GM19035 (cell line): ENCODE results near the gene CAPZB.

Experiments
- ATAC-seq: cut with Tn5 transposase; IDR thresholded peaks from one replicate; pipeline ENCODE4 v1.9.1; 2021; ENCODE audit not compliant: unreplicated experiment

The CAPZB gene

DNA sequence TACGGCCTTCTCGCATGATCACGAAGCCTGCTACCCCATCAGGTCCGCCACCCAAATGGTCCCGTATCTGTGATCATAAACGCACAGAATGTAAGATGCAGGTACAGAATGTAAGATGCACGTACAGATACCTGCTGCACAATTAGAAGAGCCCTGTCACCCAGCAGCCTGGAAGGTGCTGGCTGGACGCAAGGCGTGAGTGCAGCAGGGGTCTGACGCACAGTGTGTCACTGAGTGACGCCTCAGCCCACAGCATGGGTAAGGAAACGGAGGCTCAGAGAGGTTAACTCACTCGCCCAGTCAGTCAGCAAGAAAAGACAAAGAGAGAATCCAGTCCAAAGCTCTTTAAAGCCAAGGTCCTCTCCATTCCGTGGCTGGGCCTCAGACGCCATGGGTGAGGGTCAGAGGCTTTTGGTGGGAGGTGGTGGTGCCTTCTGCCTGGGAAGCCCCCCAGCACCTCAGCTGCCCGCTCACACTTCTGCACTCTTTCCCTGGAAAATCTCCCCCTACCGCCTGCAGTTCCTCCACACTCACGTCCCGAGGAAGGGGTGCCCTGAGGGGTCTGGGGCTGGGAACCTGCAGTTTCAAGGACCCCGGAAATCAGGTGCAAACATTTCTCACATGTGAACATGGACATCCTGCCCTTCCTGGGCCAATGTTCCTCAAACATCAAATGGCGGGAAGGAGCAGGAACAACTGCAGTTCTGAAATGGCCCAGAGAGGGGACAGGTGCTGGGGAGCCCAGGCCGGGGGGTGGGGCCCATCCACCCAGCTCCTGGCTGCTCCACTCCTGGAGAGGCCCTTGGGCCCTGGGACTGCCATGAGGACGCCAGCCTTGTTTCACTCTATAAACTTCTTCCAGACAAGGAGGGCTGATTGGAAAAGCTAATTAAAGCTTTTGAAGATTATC is 113.9 kb downstream of the CAPZB start:
- no peak for ATAC-seq

DNA sequence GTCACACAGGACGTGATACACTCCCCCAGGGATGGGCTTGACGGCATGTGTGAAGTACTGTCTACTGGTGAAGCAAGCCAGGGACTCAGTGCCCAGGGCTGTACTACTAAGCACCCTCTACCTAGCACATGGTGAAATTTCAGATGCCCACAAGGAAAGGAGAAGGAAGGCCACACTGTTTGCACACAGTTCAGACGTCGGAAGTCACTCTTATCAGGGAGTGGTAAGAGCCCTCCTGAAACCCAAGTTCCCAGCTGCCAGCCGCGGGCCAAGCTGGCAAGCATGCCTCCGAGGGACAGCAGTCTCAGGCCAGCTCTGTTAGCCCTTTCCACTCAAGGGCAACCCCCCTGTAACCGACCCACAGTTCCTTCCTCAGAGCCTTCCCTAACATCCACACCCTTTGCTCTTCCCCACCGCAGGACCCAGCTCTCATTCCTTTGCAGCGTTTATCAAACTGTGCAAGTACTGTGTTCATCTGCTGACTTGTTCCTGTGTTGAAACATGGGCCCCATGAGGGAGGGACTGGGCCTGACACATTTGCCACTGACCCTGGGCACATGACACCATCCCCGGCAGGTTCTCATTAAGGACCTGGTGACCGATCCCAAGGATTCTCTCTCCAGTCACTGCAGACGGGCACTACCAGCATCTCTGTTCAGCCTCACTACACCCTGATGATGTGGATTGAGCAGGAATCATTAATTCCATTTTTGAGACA is 114.7 kb downstream of the CAPZB start:
- no peak for ATAC-seq

DNA sequence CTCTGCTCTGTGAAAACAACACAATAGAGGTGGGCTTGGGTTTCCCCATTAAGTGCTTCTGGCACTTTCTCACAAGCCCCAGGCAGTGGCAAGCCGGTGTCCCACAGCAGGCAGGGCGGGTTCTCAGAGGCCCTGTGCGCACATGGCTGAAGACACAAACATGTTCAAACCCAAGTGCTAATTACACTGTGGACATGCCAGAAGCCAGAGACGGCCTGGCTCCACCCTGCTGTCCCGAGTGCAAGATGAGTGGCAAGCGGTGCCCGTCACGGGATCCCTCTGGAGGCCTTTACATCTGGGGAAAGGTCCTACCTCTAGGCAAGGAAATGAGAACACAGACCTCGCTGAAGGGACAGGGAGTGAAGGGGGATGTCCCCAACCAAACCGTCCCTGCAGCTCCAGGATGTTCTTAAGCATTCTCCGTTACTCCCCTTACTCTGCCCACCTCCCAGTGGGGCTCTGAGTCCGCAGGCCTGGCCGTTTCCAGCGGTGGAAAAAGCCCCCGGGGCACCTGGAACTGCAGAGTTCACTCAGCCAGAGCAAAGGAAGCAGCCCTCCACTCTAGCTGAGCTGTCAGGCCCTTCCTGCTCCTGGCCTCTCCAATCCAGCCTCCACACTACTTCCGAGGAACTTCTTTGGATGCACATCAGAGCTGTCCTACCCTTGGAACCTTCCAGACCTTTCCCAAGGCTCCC is 115.8 kb downstream of the CAPZB start:
- no peak for ATAC-seq

GRCh38 chr1:19368964-19369363 is 116.4 kb downstream of the CAPZB start:
- no peak for ATAC-seq

DNA sequence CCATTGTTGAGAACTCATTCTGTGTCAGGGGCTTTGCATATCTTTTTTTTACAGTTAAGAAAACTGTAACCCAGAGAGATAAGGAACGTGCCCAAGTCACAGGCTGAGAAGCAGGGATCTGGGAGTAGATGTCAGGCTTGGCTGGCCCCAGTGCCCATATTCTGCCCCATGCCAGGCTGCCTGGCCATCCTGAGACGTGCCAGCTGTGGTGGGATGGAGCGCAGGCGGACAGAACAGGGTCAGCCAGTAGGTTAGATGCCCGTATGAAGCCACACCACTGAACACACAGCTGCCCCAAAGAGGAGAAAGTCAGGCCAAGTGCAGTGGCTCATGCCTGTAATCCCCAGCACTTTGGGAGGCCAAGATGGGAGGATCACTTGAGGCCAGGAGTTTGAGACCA is 117.3 kb downstream of the CAPZB start:
- ATAC-seq, result no peak

DNA sequence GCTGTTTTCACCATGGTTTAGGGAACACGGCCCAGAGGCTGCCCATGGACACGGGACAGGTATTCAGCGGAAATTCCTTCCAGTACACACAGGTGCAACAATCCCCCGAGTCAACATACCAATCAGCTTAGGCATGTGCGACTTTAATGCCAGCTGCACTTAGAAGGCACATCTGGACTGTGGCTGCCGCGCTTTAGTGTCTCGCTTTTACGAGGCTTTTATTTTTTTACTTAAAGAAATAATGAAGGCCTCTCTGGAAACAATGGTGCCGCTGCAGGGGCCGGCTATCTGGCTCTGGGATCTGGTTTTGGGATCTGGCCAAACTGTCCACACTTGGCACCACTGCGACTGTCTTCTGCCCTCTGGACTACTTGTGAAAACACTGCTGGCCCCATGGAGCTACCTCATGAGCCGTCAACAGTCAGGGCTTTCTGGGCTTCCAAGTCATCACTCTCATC is 117.7 kb downstream of the CAPZB start:
- no peak for ATAC-seq

GRCh38 chr1:19366599-19367536 is 118.5 kb downstream of the CAPZB start:
- no peak for ATAC-seq

GRCh38 chr1:19365721-19366120 is 119.6 kb downstream of the CAPZB start:
- no peak for ATAC-seq

DNA sequence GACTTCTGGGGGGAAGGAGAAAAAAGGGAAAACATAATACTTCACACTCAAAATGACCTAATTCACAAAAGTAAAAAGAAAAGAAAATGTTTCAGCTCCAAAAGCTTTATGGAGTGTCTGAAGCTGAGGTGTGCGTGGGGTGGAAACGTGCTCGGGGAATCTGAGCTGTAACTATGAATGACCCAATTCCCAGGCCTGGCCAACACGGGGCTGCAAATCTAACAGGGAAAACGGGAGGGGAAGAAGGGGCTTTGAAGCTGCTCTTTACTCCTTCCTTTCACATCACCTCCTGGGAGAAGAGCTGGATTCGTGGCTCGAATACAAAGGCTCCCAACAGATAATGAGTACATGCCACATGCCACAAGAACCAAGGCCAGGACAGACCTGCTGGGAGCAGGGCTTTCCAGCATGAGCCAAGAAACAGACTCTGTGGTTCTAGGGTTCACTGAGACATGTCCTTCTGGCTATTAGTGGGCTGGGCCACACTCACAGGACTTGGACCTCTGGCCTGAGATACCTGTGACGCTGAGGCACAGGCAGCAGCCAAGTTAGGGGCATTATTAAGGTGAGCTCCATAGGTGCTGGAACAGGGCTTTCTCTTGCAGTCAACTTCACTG is 121.7 kb downstream of the CAPZB start:
- no peak for ATAC-seq

- no peak for ATAC-seq
Observed at GRCh38 chr1:19361611-19362147, 123.7 kb downstream of the CAPZB start.

- ATAC-seq, result no peak
Observed at GRCh38 chr1:19360843-19361610, 124.3 kb downstream of the CAPZB start.

DNA sequence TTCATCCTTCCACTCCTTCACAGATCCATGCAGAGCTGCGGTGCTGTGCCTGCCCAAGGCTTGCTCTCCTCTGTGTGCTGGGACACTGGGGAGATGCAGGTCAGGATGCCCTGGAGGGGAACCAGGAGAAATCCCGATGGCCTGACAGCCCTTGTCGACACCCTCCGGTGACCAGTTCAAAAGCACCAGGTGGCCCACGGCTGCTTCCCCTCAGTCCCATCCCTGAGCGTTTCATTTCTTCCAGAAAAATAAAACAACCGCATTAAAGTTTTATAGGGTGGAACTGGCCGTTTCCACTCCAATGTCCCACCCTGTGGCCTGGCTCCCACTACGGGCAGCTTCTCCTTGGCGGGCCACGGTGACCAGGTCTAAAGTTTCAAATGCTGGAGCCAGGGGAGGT is 124.9 kb downstream of the CAPZB start:
- ATAC-seq, result no peak

DNA sequence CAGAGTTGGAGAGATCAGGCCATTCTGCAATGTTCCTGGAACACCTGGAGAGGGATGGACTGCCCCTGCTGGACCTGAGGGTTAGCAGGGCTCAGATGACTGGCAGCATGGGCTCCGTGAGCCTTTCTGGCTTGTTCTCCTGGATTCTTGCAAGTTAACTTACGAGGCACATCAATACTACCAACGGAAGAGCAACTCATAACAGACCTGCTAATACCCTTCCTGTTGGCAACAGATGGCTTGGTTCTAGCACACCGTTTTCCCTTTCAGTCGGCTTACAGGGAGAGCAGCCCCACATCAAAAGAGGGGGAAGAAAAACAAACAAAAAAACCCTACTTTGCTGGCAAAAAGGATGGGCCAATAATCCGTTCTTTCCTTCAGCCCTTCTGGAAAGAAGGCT is 125.3 kb downstream of the CAPZB start:
- ATAC-seq, result no peak

DNA sequence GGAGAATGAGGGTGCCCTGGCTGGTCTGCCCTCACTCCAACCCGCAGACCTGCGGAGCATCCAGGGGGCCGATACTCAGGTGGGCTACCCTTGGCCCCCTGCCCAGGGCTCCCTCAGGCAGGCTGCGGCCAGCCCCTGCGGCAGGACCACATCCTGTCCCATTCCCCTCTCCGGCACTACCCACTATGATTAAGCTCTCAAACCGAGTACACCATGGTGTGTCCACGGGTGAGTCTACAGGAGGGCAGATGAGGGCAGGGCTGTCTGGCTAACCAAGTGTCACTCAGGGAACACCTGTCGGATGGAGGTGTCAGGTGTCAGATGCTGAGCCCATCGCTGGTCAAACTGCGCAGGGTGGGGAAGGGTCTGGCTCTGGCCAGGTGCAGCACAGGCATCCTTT is 126.0 kb downstream of the CAPZB start:
- no peak for ATAC-seq

- no peak for ATAC-seq
Observed at GRCh38 chr1:19358710-19359109, 126.6 kb downstream of the CAPZB start.

DNA sequence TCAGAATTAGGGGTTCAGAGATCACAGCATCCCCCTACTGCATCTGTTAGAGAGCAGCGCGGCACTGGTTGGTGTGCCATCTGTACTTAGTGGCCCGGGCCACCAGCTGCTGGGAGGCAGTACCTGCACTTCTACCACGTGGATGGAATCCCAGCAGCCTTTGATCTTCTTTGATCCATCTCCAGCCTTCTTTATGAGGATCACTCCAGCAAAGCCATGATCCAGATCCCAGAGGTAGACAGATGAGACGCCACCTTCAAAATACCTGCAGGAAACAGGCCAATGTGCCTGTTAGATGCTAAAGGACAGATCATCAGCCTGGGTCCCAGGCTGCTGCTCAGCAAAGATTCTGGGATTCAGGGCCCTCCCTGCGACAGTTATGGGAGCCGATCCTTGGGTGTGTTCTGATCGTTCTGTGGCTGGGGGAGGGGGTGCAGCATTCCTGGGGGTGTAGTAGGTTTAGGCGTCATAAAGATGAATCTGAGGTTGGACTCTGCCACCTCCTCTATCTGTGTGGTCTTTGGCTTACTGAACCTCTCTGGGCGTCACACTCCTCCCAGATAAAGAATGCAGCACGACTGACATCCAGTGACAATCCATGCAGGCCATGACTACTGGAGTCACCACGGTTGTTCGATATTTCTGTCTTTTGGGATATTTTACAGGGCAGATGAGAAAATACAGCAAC is 127.9 kb downstream of the CAPZB start:
- no peak for ATAC-seq

- ATAC-seq, result no peak
Observed at GRCh38 chr1:19356266-19356665, 129.1 kb downstream of the CAPZB start.

GRCh38 chr1:19354531-19354981 is 130.8 kb downstream of the CAPZB start:
- no peak for ATAC-seq
